GM12875 (cell line): ENCODE results near the gene MTHFD1L.
"Not testable (repeated sequence)": the region's sequence is repeated elsewhere in the genome, so short reads cannot be mapped to it uniquely, and the experiment has no call there.

ENCODE experiments used
- H3K4me3 ChIP-seq: one replicate; pipeline ENCODE4 v1.5.1; 2011; ENCODE audit warnings: low read depth, low read length, control low read depth
- TF ChIP-seq, protein P1 (sequence below): IDR thresholded peaks from 2 replicates; pipeline ENCODE4 v1.5.1; 2011; ENCODE audit warnings: low read depth, mild to moderate bottlenecking, control low read depth, inconsistent platforms, low read length, moderate library complexity, borderline replicate concordance; ENCODE audit not compliant: insufficient read depth

The MTHFD1L gene

GRCh38 chr6:151111670-151112069 lies 246.2 kb downstream of the MTHFD1L start:
- TF ChIP-seq, protein P1, sequence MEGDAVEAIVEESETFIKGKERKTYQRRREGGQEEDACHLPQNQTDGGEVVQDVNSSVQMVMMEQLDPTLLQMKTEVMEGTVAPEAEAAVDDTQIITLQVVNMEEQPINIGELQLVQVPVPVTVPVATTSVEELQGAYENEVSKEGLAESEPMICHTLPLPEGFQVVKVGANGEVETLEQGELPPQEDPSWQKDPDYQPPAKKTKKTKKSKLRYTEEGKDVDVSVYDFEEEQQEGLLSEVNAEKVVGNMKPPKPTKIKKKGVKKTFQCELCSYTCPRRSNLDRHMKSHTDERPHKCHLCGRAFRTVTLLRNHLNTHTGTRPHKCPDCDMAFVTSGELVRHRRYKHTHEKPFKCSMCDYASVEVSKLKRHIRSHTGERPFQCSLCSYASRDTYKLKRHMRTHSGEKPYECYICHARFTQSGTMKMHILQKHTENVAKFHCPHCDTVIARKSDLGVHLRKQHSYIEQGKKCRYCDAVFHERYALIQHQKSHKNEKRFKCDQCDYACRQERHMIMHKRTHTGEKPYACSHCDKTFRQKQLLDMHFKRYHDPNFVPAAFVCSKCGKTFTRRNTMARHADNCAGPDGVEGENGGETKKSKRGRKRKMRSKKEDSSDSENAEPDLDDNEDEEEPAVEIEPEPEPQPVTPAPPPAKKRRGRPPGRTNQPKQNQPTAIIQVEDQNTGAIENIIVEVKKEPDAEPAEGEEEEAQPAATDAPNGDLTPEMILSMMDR: no peak
- no peak overlapping the region for H3K4me3 ChIP-seq

GRCh38 chr6:151112130-151112529 lies 246.6 kb downstream of the MTHFD1L start:
- no peak overlapping the region for H3K4me3 ChIP-seq
- TF ChIP-seq, protein P1: no peak

DNA sequence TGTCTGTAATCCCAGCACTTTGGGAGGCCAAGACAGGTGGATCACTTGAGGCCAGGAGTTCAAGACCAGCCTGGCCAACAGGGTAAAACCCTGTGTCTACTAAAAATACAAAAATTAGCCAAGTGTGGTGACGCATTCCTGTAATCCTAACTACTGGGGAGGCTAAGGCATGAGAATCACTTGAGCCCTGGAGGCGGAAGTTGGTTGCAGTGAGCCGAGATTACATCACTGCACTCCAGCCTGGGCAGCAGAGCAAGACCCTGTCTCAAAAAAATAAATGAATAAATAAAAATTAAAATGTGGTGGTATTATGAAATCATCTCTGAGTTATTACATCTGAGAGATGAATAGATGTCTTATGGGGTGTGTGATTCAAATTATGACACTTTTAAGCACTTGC lies 247.4 kb downstream of the MTHFD1L start:
- H3K4me3 ChIP-seq: not testable (repeated sequence)

DNA sequence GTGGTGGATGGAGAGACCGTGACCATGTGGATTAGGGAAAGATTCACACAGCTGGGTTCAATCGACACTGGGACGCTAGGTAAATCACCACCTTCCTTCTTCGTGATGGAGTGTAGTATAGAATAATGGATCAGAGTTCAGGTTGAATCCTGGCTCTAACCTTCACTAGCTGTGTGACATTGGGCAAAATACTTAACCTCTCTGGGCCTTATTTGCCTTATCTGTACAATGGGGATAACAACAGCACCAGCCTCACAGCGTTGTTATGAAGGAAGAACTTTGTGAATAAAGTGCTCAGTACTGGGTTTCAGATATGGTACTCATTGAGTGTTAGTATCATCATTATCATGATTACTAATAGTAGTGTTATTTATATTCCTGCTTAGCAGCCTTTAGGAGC lies 248.1 kb downstream of the MTHFD1L start:
- no peak overlapping the region for H3K4me3 ChIP-seq
- TF ChIP-seq, protein P1: no peak

- TF ChIP-seq, protein P1: no peak
- no peak overlapping the region for H3K4me3 ChIP-seq
Measured at GRCh38 chr6:151118461-151119123, 253.1 kb downstream of the MTHFD1L start.

DNA sequence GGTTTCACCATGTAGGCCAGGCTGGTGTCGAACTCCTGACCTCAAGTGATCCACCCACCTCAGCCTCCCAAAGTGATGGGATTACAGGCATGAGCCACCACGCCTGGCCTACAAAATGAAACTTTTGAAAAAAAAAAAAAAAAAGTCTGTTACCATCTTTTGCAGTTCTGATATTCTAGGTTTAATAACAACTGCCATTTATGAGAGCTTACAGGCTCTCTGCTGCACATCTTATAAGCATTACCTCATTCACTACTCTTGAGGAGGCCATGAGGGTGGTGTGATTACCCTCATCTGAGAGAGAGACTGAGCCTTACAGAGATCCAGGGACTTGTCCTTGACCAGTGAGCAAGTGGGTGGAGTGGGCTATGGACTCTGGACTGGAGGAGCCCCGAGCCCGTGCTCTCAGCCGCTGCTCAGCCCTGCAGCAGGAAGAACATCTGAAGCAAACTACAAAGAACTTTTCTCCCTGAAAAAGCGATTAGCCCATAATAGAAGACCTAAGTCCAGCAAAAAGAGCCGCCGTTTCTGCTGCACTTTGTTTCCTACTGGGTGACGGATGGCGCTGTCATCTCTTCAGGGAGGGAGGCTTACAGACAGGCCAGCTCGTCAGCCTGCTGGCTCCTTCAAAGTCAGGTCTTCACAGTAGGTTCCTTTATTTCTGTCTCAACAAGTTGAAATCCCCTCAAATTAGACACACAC lies 254.5 kb downstream of the MTHFD1L start:
- TF ChIP-seq, protein P1: no peak
- no peak overlapping the region for H3K4me3 ChIP-seq

DNA sequence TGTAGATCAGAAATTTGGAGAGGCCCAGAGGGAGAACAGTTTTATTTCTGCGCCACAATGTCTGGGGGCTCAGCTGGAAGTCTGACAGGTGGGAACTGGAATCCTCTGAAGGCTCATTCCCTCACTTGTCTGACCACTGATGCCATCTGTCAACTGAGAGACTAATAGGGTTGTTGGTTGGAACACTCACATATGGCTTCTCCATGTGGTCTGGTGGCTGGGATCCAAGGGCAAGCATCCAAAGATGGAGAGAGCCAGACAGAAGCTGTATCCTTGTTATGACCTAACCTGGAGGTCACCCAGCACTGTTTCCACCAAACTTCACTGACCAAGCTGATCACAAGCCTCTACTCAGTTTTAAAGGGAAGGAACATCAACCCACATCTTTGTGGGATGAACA lies 256.4 kb downstream of the MTHFD1L start:
- TF ChIP-seq, protein P1: no peak
- H3K4me3 ChIP-seq: no peak overlapping the region

GRCh38 chr6:151123641-151124040 lies 258.1 kb downstream of the MTHFD1L start:
- not testable (repeated sequence) for H3K4me3 ChIP-seq

DNA sequence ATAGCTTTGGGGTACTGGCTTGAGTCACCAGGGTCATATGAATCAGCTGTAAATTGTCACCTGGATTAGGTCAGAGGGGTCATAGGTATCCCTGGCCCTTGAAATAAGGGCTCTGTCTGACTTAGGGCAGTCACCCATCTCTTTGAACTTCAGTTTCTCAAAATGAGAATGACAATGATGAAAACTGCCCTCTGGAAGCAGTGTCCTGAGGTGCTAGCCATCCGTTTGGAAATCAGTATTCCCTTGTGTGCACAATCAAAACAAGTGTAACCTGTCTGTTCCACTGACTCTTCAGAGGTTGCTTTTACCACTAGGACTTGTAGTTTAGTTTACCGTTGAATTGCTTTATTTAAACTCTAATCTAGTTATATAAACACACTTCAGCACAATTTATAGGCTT lies 259.7 kb downstream of the MTHFD1L start:
- H3K4me3 ChIP-seq: not testable (repeated sequence)

- not testable (repeated sequence) for H3K4me3 ChIP-seq
Measured at GRCh38 chr6:151125651-151126416, 260.3 kb downstream of the MTHFD1L start.

GRCh38 chr6:151126417-151126724 lies 260.9 kb downstream of the MTHFD1L start:
- H3K4me3 ChIP-seq: not testable (repeated sequence)
